C4-2B (cell line): Measurements from ENCODE around the gene FOXG1.

Experiments used
- H3K27ac ChIP-seq: fragments of 450-650 bp; 2 replicates; pipeline ENCODE4 v1.5.1; 2017
- CTCF ChIP-seq: fragments of 450-650 bp; conservative IDR thresholded peaks from 2 replicates; pipeline ENCODE4 v1.5.1; 2017; ENCODE audit warnings: mild to moderate bottlenecking
- ZFX ChIP-seq: fragments of 450-650 bp; IDR thresholded peaks from 2 replicates; pipeline ENCODE4 v1.6.1; 2017

Gene FOXG1

DNA sequence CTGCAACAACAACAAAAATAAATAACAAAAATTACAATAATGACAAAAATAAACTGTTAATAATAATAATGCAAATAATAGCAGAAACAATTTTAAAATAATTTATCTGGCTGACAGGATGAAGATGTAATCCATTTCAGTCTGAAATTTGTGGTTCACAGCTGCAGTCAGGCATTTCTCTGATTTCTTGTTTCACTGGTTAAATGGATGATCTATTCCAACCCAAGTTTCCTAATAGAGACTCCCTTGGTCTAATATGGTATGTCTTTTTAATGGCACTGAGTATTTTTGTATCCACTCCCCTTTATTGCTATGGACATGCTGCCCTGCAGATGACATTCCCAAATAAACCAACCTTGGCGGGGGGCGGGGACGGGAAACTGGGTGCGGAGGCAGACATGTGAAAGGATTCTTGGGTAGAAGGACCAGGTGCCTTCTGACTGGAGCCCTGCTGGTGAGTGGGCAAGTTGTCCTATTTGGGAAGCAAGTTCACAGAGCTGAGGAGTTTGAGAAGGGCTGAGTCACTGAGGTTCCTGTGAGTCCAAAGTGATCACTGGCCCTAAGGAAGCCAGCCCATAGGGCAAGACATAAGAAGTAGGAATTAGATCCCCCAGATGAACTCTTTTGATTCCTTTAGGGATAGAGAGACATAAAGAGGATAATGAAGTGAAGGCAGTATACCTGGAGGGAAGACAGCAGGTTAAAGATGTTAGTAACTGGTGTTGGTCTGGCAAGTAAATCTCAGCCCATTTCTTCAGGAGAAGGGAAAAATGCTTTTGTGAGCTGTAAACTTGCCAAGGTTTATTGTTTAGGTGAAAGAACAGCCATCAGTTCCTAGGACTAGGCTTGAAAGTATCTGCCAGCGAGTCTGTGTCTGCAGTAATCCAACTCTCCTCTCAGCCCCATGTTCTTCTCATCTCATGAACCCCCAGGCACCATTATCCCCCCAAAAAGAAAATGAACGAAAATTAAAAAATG is 14.5 kb downstream of the FOXG1 start:
- TF ChIP-seq ZFX (no peak), CTCF (no peak)
- H3K27ac ChIP-seq: no peak overlapping the region

- no peak overlapping the region for H3K27ac ChIP-seq
- TF ChIP-seq CTCF (no peak), ZFX (no peak)
Measured at GRCh38 chr14:28782301-28782700, 15.7 kb downstream of the FOXG1 start.

DNA sequence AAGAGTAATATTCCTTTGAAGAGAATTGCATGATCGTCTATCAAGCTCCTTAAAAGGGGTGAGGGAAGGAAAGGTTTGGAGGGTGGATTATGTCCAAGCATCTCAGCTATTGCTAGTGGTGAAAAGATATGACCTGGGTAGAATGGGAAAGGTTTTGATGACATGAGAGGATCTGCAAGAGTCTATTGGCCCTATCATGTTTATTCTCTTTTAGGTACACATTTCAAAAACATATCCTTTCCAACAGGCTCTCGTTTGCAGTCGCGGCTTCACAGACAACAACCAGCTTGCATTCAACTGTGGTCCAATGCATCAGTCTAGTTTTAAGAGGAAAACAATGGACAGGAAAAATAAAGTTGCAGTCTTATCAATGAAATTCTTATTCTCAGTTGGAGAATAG is 17.1 kb downstream of the FOXG1 start:
- H3K27ac ChIP-seq: no peak overlapping the region
- TF ChIP-seq CTCF (no peak), ZFX (no peak)

- TF ChIP-seq CTCF (no peak), ZFX (no peak)
- no peak overlapping the region for H3K27ac ChIP-seq
Measured at GRCh38 chr14:28784096-28785048, 17.8 kb downstream of the FOXG1 start.

- no peak overlapping the region for H3K27ac ChIP-seq
- TF ChIP-seq CTCF (no peak), ZFX (no peak)
Measured at GRCh38 chr14:28785096-28785952, 18.7 kb downstream of the FOXG1 start.

- TF ChIP-seq CTCF: no peak
- TF ChIP-seq ZFX: no peak
- H3K27ac ChIP-seq: no peak overlapping the region
Measured at GRCh38 chr14:28807518-28807917, 40.9 kb downstream of the FOXG1 start.
